ENCODE measurements around the gene IL1F10.

DNA sequence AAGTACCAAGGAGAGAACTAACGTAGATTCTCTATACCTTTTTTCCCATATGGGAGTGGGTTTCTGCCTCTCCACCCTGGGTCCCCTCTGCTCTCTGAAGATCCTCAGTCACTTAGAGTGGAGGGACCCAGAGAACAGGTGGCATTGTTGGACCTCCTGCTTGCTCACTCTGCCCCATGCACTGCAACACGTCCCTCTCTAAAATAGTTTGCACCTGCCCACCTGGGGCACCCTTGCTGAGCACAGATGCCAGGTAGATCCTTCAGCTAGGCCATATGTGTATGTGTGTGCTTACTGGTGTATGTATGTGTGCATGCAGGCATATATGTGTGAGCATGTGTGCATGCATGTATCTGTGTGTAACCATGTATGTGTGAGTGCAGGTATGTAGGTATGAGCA, 6.5 kb upstream of the IL1F10 start:
- TF ChIP-seq, protein P1, sequence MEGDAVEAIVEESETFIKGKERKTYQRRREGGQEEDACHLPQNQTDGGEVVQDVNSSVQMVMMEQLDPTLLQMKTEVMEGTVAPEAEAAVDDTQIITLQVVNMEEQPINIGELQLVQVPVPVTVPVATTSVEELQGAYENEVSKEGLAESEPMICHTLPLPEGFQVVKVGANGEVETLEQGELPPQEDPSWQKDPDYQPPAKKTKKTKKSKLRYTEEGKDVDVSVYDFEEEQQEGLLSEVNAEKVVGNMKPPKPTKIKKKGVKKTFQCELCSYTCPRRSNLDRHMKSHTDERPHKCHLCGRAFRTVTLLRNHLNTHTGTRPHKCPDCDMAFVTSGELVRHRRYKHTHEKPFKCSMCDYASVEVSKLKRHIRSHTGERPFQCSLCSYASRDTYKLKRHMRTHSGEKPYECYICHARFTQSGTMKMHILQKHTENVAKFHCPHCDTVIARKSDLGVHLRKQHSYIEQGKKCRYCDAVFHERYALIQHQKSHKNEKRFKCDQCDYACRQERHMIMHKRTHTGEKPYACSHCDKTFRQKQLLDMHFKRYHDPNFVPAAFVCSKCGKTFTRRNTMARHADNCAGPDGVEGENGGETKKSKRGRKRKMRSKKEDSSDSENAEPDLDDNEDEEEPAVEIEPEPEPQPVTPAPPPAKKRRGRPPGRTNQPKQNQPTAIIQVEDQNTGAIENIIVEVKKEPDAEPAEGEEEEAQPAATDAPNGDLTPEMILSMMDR (IDR thresholded peaks at IDR 0.05) = no peak
- TF ChIP-seq POLR2AphosphoS5 (IDR thresholded peaks at IDR 0.05) = no peak
- no peak for TF ChIP-seq POLR2A (IDR thresholded peaks at IDR 0.05)
